Stimulated activated CD4-positive, alpha-beta T cell treated with anti-CD3 and anti-CD28 coated beads, Interleukin-2, amount 100 ng/mL, for 48 hours (primary cell): ENCODE results near the gene LCE1A.

Source experiments
- DNase-seq, 2 donors: peaks; one replicate each; pipeline ENCODE4 v3.0.0-alpha.2; 2020

The LCE1A gene, protein sequence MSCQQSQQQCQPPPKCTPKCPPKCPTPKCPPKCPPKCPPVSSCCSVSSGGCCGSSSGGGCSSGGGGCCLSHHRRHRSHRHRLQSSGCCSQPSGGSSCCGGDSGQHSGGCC

DNA sequence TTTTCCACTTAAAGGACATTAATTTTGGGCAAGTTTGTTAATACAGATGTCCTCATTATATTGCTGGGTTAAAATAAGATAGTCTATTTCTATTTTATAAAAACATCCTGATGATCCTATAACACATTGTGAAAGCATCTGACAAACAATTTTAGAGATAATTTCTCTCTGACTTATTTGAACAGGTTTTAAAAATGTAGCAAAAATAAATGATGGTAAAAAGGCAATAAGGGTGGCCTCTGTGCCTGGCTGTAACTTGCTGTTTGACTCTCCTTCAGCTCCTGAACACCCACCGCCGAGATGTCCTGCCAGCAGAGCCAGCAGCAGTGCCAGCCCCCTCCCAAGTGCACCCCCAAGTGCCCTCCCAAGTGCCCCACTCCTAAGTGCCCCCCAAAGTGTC, at the start of gene LCE1A:
Gene LCE1A, plus strand, starts transcription at position 301 of the 400 bp plus-strand sequence. Its CDS starts 0 bp downstream, at position 301.
- no peak for DNase-seq

DNA sequence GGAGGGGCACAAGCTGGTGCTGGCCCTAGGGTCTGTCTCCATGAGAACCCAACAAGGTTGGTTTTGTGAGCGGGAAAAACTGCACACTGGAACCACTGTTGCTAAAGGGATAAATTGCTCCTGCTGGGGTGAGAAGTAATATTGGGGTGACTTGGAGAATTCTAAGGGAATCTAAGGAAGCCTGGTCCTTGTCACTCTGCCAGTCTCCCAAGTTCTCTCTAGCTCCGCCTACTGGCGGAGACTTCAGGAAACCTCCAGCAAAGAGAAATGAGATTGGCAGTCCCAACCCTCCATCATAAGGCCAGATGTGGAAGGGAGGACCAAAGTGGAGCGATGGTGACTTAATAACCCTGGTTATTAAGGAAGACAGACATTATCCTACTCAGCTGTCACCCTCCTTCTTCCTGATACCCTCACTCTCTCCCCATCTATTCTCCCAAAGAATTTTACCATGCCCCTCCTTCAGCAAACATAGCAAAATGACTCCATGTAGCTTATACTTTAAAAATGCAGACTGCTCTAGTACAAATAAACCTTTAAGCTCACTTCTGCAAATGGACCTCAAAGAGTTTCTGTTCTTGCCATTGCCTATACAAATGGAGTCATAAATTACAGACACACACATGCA, 49.6 kb upstream of the LCE1A start:
- DNase-seq, result no peak

DNA sequence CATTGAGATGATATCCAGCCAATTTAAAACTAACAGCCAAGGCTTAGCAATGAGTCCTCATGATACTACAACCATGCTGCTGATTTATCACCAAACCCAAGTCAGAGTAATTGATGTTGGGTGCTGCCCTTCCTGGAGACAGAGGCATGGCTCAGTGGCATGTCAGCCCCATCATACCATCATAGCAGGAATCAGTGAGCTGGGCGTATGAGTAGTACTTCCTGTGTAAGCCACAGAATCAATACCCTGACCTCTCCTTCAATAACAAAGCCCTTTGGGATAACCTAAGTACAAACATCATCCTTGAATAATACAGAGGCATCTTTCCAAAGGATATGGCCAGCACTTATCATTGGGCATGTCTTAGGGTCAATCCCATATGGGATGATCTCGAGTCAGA, 44.2 kb upstream of the LCE1A start:
- DNase-seq, result no peak

DNA sequence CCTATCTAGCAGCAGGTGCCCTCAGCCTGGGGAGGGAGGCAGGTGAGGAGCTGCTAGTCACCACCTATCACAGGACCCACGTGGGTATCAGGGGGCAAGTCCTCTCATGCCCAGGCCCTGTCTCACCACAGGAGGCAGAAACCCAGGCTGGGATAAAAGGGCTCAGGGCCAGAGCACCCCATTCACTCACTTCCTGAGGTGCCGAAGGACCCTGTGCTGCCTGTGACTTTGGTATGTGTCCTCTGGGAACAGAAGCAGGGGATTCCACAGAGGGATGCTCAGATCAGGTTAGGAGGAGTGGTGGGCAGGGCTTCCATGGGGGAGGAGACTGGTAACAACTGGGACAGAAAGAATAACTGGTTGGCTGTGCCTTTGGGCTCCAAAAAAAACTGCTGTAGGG, 41.2 kb upstream of the LCE1A start, which contains the start of gene LCE1E:
Gene LCE1E, plus strand, starts transcription at position 181 of the 400 bp plus-strand sequence. CDS start 1,043 bp downstream, outside the sequence.
- no peak for DNase-seq

DNA sequence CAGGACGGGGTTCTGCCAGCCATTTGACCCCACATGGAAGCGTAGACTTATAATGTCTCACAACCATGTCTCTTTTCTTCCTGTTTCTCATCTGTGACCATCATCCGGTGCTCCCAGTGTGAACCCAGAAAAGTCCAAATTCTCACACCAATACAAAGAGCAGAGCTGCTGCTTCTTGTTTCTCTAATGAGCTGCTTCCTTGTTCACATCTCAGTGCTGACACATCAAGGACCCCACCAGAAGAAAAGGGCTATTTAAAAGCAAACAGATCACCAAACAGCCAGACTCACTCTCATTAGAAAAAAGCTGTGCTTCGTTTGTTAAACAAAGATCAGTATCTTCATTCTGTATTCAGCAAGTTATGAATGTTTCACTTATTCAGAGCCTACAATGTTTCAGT, 31.6 kb upstream of the LCE1A start:
- DNase-seq, result no peak

DNA sequence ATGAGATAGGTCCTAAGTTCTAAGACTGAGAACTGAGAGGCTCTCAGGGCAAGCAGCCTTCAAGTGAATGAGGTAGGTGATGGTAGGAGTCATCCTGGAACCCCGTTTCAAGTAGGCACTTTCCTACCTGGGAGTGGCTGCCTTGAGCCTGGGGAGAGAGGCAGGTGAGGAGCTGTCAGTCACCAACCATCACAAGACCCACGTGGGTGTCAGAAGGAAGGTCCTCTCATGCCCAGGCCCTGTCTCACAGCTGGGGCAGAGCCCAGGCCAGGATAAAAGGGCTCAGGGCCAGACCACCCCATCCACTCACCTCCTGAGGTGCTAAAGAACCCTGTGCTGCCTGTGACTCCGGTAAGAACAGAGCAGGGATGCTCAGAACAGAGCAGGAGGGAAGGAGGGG, 30.9 kb upstream of the LCE1A start, which contains the start of gene LCE1D:
Gene LCE1D, plus strand, starts transcription at position 301 of the 400 bp plus-strand sequence. CDS start 1,074 bp downstream, outside the sequence.
- no peak for DNase-seq

DNA sequence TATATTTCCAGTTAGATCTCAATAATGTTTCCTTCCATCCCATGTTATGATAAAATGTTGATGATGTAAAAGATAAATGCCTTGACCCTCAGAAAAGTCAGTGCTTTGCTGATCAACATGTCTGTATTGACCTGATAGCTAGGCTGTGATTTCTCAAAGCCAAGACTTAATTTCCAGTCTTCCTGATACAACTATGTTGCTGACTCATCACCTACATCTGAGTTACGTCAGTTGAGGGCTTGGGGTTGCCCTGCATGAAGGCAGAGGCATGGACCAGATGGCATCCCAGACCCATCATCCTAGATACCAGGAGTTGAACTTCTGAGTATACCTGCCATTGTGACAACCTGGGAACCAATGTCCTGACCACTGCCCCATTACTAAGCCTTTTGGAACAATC, 25.9 kb upstream of the LCE1A start:
- no peak for DNase-seq

DNA sequence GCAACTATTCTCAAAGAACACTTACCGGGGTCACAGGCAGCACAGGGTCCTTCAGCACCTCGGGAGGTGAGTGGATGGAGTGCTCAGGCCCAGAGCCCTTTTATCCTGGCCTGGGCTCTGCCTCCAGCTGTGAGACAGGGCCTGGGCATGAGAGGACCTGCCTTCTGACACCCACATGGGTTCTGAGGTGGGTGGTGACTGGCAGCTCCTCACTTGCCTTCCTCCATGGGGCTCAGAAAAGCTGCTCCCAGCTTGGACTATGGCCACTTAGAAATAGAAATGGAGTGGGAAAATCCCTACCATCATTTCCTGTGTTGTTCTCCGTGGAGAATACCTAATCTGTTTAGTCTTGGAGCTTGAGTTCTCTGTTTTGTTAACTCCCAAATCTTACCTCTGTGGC, 20.7 kb upstream of the LCE1A start, which contains the start of gene LCE1C:
Gene LCE1C, minus strand, starts transcription at position 76 of the 400 bp plus-strand sequence. CDS start 1,173 bp downstream, outside the sequence.
- no peak for DNase-seq

DNA sequence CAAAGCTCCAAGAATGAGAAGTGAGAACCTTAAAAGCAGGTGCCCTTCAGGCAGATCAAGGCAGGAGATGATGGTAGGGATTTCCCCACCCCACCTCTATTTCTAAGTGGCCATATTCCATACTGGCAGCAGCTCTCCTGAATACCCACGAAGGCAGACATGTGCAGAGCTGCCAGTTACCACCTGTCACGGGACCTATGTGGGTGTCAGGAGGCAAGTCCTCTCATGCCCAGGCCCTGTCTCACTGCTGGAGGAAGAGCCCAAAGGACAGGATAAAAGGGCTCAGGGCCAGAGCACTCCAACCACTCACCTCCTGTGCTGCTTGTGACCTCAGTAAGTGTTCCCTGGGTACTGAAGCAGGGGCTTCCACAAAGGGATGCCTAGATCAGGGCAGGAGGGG, 16.2 kb upstream of the LCE1A start:
- DNase-seq, result no peak

DNA sequence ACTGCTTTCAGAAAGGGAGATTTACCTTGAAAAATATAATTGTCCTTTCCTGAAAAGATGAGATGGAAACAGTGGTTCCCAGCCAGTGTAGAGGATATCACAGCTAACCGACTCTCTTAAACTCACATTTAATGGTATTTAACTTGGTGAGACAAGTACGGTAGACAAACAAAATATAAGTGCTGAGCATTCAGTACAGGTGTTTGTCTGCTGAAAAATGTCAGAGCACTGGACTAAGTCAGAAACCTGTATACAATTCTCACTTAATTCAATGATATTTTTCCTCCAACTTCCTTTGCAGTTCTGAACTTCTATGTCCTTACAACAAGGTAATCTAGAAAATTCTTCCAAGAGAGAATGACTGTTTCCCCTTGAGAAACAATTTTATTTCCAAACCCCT, 15.6 kb upstream of the LCE1A start, which contains the start of gene LCE1B:
Gene LCE1B, plus strand, starts transcription at position 301 of the 400 bp plus-strand sequence. CDS start 476 bp downstream, outside the sequence.
- DNase-seq, result no peak

DNA sequence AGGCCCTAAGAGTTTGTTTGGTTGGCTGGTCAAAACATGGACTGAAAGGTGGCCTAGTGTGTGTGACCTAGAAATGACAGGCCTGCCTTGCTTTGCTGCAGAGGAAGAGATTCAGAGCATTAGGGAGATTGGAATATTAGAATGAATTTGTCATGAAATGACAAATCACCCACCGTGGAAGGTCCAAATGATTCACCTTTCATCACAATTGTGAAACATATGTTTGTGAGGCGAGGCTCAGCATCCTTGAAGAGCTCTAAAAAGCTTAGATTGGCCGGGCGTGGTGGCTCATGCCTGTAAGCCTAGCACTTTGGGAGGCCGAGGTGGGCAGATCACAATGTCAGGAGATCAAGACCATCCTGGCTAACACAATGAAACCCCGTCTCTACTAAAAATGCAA, 10.0 kb upstream of the LCE1A start:
- no peak for DNase-seq

DNA sequence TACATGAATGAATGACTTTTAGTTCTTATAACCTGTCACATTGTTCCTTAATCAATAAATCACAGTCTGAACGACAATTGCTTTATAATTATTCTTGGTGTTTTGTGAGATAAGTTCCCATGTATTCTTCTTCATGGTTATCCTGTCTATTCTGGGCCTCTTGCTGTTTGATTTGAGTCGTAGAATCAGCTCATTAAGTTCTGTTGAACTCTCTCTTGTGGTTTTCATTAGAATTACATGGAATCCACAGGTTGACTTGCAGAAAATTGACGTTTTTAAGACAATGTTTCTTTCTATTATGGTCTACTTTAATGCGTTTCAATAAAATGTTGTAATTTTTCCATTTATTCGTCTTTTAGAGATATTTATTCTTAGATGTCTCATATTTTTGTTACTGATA, 4.0 kb upstream of the LCE1A start:
- no peak for DNase-seq

DNA sequence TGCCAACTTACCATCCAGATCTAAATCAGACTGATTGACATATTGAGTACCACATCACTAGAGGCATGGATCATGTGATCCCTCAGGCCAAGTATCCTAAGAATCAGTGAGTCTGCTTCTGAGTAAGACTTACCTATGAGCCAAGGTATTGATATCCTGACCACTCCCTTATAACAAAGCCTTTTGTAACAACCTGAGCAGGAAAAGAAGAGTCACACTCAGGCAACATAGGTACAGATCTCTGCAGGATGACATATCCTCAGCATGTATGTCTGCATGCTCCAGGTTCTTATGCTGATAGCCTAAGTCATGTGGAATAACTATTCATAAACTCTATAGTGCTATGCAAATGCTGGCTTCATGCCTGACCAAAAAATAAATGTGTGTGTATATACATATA, 2.3 kb upstream of the LCE1A start:
- no peak for DNase-seq

DNA sequence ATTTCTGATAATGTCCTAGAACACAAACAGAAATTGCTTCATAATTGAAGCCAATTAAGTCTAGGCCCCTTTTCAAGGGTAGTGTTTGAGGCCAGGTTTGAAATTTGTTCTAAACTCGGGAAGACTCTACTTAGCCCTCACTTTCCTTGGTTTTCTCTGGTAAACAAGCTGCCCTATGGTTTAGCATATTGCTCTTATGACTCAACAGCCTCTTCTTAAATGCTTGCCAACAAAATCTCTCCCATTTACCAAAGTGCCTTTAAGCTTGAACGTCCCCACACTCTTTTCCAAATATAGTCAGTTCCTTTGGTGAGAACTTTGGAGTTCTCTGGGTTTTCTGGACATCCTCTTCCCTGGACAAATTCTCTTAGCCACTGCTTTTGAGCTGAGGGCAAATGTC, 9.6 kb downstream of the LCE1A start:
- no peak for DNase-seq

DNA sequence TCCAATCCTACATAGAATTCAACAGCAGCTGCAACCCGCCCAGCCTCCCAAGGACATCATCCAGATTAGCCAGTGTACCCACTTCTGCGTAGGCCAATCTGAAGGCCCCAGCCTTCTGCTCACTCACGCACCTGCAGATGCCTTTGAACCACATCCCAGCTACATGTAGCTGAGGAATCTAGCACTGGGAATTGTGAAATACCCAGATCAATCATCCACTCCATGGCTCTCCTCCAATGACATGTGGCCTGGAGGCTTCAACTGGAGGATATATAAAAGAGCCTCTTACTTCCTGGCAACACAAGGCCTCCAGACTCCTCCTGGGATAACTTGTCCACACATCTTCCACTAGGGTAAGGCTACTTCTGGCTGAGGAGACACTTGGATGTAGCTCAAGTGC, 15.3 kb downstream of the LCE1A start, which contains the start of gene LCE6A:
Gene LCE6A, plus strand, starts transcription at position 301 of the 400 bp plus-strand sequence. CDS start 665 bp downstream, outside the sequence.
- no peak for DNase-seq

DNA sequence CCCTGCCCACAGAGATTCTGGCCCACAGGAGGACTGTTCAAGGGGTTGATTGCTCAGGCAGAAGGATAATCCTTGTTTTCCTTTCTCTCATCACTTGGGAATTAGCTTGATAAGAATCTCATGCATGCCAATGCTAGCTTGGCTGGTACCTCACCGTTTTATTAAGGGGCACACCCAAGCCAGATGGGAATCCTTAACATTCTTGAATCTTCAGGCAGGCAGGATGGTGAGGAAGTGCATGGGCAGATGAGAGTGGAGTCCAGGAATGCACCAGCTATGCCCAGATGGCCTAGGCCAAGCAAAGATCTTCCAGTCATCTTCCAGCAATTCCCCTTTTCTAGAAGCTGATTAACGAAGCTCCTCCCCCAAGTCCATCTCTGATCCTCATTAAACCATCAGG, 28.4 kb downstream of the LCE1A start:
- no peak for DNase-seq

DNA sequence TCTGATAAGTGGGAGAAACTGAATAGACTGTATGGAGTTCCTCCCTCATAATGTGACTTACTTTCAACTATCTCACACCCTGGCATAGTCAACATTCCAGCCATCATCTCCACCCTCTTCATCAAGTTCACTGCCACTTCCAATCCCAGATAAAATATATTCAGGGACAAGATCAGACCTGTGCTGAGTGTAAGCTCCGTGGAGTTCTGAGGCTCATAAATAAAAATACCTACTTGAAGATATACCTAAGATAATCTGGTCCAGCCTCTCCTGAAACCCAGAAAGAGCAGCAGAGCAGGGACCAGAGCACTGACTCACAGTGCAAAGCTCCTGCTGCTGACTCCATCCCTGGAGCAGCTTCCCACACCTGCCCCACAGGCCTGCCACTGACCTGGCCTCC, 30.8 kb downstream of the LCE1A start:
- no peak for DNase-seq

DNA sequence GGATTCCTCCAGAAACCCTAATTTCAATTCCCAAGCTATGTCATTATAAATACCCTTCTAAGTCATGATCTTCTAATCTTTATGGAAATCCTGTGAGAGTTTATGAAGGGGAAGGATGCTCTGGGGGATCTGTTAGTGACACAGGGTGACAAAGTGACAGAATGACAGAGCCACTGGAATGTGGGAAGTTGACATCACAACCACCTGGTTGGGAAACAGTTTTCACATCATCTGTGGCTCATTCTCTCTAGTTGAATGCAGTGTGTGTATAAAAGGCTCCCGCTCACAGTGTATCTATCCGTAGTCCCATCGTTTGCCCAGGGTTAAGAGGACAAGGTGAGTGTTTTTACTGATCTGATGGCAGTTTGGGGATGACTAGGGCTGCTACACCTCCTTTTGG, 32.4 kb downstream of the LCE1A start, which contains the start of gene LCE7A:
Gene LCE7A, plus strand, starts transcription at position 301 of the 400 bp plus-strand sequence. CDS start 702 bp downstream, outside the sequence.
- no peak for DNase-seq

DNA sequence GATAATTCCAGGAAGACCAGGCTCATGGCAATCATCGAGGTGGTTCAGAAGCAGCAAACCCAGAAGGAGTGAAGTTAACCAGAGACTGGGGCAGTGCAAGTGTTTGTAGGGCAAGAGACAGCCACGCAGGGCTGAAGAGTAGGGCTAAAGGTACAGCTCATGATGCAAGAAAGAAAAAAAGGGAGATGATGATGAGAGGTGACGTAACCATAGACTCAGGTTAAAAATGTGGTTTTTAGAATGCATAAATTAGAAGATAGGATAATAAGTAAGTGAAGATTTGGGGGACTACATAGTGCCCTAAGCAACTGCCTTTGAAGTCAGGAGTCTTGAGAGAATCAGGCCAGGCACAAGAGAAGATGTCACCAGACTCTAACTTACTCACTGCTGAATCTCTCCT, 32.9 kb downstream of the LCE1A start:
- no peak for DNase-seq

DNA sequence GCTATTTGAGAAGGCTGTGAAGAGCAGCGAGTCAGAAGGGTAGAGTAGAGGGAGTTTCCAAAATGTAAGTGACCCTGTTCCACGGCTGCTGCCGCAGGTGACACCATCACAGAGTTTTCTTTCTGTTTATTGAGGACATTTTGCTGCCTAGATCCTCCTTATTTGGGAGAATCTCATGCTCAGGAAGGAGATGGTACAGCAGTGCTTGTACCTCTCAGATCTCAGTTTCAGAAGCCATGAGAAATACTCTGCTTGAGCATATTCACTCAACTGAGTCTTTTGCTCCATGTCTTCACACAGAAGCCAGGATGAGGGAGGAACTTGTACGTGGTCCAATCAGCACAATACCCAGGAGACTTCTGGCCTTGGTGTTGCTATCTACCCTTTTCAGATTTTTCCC, 34.1 kb downstream of the LCE1A start:
- no peak for DNase-seq

DNA sequence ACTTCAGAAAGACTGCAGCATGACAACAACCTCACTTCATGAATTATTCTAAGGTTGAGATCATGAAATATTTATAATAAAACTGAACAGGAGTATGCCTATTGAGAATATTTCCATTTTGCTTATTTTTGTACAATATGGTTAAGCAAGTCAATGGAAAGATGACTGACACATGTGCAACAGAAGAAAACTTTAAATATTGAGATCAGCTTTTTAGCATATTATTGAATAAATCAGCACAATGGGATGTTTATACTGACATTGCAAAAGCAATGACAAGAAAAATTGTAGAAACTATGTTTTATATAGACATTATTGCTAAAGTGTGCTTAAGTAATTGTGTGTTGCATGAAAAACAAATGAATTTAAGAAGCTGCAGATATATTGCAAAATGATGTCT, 37.2 kb downstream of the LCE1A start:
- DNase-seq, result no peak

DNA sequence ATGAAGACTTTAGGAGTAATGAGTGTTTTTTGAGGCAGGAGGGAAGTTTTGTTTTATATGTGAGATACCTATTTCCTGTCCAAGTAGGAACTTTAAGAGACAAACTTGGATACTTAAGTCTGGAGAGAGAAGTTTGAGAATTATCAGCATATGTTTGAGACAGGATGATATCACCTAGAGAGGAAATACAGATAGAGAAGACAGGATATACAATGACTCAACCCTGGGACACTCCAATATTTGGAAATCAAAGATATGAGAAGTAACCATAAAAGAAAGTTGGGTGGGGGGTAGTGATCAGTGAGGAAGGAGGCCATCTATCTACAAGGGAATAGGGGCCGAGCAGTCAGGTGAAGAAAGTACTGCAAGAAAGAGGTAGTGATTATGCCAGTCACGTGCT, 39.0 kb downstream of the LCE1A start:
- no peak for DNase-seq

DNA sequence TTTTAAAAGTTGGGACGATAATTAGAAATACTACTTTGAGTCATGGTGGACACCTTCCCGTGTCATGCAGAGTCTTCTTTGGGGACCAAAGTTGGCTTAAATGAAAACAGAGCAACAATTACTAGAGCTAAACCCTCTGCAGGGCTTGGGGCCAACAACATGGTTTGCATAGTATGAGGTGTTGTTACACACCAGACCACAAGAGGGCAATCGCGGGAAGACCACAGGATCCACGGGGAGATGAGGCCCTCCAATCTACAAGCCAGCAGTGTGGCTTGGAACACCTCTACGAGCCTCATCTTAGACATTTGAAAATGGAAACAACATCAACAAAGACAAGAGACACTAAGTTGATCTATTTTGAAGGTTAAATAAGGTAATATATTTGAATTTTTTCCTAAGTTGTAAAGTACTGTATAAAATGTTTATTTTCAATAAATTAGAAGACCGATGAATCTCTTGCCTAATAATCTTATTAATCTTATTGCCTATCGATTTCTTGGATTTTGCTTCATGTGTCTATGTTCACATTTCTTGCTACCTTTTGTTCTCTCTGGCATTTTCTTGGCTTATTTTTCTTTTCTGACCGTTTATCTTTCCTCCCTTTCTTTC, 42.6 kb downstream of the LCE1A start:
- DNase-seq, result peak; percentile 61 to 62
